ENCODE measurements around the gene PRKAG1.
A peak's percentile ranks its signal among the peaks of the same experiment; 100 is the strongest.
"Not testable (repeated sequence)": the region's sequence is repeated elsewhere in the genome, so short reads cannot be mapped to it uniquely, and the experiment has no call there.

PRKAG1 gene

GRCh38 chr12:49018261-49019119 is at the start of gene PRKAG1:
Gene PRKAG1, minus strand, starts transcription at chr12:49018776. Its CDS starts 36 bp downstream, at chr12:49018740.
- DNase-seq (ENCODE audit: low read depth in 2 of 2): peak; percentile 90 to 91

- no peak for DNase-seq (ENCODE audit: low read depth in 2 of 2)
These were observed 47.5 kb upstream of the PRKAG1 start for GRCh38 chr12:49066120-49066519.

- DNase-seq (ENCODE audit: low read depth in 2 of 2): no peak
These were observed 46.2 kb upstream of the PRKAG1 start for GRCh38 chr12:49064767-49065152.

GRCh38 chr12:49061916-49062315 is 43.3 kb upstream of the PRKAG1 start:
- DNase-seq (ENCODE audit: low read depth in 2 of 2): not testable (repeated sequence)

GRCh38 chr12:49061157-49061650 is 42.6 kb upstream of the PRKAG1 start:
- DNase-seq (ENCODE audit: low read depth in 2 of 2): no peak

- peak; percentile 82 to 84 for DNase-seq (ENCODE audit: low read depth in 2 of 2)
These were observed 41.9 kb upstream of the PRKAG1 start, which contains the start of gene KMT2D for GRCh38 chr12:49060237-49061156. Gene KMT2D, minus strand, starts transcription at chr12:49060794. Its CDS starts 5,470 bp downstream, at chr12:49055324.

GRCh38 chr12:49059299-49060171 is 41.0 kb upstream of the PRKAG1 start:
- peak in 1 of 2 experiments; percentile 8 for DNase-seq (ENCODE audit: low read depth in 2 of 2)

GRCh38 chr12:49059045-49059298 is 40.4 kb upstream of the PRKAG1 start:
- no peak for DNase-seq (ENCODE audit: low read depth in 2 of 2)

GRCh38 chr12:49058366-49059044 is 39.9 kb upstream of the PRKAG1 start:
- DNase-seq (ENCODE audit: low read depth in 2 of 2): no peak

GRCh38 chr12:49057888-49058287 is 39.3 kb upstream of the PRKAG1 start:
- DNase-seq (ENCODE audit: low read depth in 2 of 2): no peak

GRCh38 chr12:49055978-49056754 is 37.6 kb upstream of the PRKAG1 start:
- peak in 1 of 2 experiments; percentile 29 for DNase-seq (ENCODE audit: low read depth in 2 of 2)

- DNase-seq (ENCODE audit: low read depth in 2 of 2): no peak
These were observed 36.5 kb upstream of the PRKAG1 start for GRCh38 chr12:49055092-49055491.

GRCh38 chr12:49054524-49054923 is 35.9 kb upstream of the PRKAG1 start:
- DNase-seq (ENCODE audit: low read depth in 2 of 2): no peak

GRCh38 chr12:49054096-49054495 is 35.5 kb upstream of the PRKAG1 start:
- DNase-seq (ENCODE audit: low read depth in 2 of 2): no peak

- no peak for DNase-seq (ENCODE audit: low read depth in 2 of 2)
These were observed 34.1 kb upstream of the PRKAG1 start for GRCh38 chr12:49052451-49053208.

- no peak for DNase-seq (ENCODE audit: low read depth in 2 of 2)
These were observed 33.3 kb upstream of the PRKAG1 start for GRCh38 chr12:49051777-49052438.

- no peak for DNase-seq (ENCODE audit: low read depth in 2 of 2)
These were observed 32.8 kb upstream of the PRKAG1 start for GRCh38 chr12:49051373-49051764.

GRCh38 chr12:49050507-49051372 is 32.2 kb upstream of the PRKAG1 start:
- DNase-seq (ENCODE audit: low read depth in 2 of 2): no peak

Data from stimulated activated CD4-positive, alpha-beta T cell treated with anti-CD3 and anti-CD28 coated beads, Interleukin-12 subunit alpha, Interleukin-12 subunit beta, amount 100 ng/mL, for 24 hours (primary cell).